ELR (cell line): ENCODE measurements around the gene HMGXB3.
A peak's percentile ranks its signal among the peaks of the same experiment; 100 is the strongest.
"Not testable (repeated sequence)": the region's sequence is repeated elsewhere in the genome, so short reads cannot be mapped to it uniquely, and the experiment has no call there.

Source experiments
- DNase-seq: peaks from one replicate; pipeline ENCODE4 v3.0.0-alpha.2; 2015; ENCODE audit warnings: low read depth

HMGXB3 gene

DNA sequence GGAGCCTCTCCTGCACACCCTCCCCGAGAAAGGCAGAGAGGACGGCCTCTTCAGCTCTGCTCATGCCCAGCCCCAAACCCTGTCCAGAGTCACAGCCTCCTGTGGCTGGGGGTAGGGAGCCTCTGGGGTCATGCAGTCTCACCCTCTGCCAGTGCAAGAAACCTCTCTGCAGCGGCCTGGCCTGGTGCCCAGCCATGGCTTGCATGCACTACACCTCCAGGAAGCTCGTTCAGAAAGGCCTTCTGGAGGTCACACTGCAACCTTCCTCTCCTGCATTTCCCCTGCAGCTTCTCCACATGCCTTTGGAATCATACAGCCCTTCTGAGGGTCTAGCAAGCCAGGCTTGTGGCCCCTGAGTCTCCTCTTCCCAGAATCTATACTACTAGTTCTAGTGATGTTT is 67.9 kb downstream of the HMGXB3 start:
- peak; percentile 36 for DNase-seq

DNA sequence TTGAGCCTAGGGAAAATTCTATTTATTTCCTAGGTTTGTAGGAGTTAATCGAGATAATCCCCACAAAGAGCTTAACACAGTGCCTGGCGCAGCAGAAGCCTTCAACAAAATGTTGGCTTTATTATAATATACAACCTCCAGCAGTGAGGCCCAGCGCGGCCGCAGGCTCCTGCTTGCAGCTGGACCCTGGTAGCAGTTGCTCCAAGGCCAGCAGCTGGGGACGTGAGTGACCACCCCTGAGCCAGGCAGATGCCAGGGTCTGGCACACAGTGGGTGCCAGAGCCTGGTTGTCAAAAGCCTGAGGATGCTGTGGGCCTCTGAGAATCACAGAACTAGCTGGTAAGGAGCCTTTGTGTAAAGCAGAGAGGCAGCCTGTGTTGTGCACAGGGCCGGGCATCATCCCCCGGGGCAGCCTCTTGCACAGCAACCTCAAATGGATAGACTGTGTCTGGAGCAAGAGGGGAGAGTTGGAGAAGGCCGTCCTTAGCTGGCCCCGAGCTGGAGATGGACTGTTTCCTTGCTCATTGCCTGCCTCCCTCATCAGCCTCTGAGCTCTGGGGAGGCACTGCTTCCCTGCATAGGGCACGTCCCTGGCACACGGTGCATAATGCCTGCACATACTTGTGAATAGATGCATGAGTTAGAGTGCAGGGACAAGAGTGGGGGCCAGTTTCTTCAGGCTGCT is 68.6 kb downstream of the HMGXB3 start:
- no peak for DNase-seq

DNA sequence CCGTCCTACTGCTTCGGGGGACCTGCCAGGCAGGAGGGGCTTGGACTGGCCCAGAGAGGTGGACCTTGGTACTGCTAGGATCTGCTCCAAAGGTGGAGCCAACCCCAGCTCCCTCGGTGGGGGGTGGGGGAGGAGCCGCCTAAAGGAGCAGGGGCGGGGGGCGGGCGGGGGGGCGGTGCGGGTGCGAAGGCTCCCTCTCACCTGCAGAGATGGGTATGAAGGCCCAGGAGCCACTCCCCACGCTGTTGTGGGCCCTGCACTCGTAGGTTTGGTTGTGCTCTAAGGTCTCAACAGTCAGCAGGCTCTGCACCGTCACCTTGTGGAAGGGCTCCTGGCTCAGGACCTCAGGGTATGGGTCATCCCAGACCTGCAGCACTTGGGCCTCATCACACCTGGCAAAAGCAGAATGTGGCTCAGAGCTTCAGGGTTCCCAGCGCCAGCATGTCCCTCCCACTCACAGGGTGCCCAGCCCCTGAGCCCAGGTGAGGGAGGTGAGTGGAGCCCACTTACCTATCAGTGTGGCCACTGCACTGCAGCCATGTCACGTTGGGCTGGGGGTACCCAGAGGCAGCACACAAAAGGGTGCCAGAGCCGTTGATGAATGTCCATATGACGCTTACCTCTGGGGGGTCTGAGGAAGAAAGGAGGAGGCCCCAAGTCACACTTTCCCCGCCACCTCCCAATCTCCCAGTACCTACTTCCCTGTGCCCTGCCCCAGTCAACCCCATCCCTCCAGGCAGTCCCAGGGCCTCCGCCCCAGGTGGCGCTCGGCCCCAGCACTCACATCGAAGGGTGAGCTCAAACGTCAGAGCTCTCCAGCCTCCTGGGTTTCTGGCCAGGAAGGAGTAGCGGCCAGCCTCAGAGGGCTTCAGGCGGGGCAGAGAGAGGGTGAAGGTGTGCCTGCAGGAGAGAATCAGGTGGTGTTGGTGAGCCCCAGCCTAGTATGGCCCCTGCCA is 69.4 kb downstream of the HMGXB3 start:
- no peak for DNase-seq

DNA sequence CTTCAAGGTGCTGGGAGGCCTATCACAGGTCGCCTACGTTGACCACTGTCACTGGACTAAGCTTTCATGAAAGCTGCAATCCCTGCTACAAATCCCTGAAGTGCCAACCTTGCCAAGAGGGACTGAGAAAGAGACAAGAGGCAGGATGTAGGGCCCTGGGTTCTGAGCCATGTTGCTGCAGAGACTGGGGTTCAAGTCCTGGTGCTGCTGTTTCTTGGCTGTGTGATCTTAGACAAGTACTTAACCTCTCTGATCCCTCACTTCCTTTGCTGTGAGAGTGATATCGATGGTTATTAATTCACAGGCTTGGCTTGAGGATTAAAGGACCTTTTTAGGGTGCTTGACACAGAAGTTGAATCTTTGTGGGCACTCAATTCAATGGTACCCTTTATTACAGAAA is 70.3 kb downstream of the HMGXB3 start:
- no peak for DNase-seq

DNA sequence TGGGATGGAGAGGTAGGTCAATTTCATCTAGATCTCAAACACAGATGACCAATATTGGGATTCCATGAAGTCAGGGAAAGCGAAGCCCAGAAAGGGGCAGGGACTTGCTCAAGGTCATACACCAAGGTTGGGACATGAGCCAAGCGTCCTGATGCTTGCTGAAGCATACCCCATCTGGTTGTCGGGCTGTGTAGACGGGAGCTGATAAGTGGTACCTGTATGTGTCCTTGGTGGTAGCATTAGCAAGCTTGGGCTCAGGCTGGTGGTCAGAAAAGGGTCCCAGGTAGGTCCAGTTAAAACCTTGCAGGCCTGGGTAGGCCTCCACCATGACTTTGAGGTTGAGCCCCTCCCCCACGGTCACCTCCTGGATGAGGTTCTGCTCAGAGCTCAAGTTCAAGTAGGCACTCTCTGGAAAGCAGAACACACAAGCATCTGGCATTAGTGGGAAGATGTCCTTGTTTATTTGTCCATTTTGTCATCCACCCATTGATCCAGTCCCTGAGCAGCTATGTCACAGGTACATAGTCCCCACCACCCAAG is 72.6 kb downstream of the HMGXB3 start:
- DNase-seq: no peak

DNA sequence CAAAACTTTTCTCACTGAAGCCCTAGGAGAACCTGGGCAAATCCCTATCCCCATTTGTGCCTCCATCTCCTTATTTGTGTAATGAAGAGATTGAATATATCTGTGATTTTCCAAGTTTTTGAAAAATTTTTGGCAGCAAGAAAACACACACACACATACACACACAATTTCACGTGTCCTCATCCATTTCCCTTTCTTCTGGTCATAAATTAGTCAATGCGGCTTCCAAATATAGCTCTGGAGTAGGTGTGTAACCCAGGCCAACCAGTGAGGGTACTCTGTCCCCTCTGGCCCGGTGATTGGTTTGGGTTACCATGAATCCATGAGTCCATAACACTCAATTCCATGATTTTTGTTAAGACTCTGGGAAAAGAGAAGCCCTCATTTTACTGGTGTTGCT is 73.1 kb downstream of the HMGXB3 start:
- DNase-seq: no peak

DNA sequence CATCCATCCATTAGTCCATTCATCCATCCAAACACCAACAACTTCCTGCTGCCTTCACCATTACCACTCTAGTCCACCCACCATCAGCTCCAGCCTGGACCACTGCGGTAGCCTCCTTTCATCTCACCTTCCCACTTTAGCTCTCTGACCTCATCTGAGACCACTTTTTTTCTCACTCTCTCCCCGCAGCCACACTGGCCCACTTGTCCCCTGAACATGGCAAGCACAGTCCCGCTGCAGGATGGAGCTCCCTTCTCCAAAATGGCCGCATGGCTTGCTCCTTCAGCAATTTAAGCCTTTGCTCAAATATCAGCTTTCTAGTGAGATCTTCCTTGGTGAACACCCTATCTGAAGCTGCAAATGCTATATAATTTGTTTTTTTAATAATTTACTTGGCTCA is 74.7 kb downstream of the HMGXB3 start:
- DNase-seq: no peak

DNA sequence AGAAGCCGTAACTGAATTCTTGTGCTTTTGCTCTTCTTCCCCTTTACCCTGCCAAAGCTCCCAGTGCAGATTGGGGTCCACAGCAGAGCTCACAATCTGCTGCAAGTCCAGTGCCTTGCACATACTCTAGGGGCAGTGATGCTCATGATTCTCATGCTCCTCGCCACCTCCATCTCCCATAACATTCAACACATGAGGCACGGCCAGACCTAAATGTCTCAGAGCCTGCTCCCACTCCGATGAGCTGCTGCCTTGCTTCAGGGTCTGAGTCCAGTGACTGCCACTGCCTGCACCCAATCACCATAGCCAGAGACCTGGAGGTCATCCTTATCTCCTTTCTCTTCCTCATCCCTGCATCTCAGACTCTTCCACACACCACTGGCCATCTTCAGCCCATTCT is 75.3 kb downstream of the HMGXB3 start:
- no peak for DNase-seq

DNA sequence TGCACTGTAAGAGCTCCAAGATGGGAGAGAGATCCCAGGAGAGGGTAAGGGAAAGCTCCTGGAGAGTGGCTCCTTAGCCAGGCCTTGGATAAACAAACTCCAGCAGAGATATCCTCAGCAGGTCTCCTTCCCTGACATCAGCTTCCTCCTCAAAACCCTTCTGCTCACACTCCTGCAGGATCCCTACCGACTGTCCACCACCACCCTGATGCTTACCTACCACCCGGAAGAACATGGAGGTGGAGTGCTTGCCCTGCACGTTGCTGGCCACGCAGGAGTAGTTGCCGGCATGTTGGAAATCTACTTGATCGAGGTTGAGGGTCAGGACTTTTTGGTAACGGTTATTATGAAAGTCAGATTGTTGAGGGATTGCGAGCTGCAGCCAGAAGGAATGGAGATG is 76.5 kb downstream of the HMGXB3 start:
- DNase-seq: no peak

DNA sequence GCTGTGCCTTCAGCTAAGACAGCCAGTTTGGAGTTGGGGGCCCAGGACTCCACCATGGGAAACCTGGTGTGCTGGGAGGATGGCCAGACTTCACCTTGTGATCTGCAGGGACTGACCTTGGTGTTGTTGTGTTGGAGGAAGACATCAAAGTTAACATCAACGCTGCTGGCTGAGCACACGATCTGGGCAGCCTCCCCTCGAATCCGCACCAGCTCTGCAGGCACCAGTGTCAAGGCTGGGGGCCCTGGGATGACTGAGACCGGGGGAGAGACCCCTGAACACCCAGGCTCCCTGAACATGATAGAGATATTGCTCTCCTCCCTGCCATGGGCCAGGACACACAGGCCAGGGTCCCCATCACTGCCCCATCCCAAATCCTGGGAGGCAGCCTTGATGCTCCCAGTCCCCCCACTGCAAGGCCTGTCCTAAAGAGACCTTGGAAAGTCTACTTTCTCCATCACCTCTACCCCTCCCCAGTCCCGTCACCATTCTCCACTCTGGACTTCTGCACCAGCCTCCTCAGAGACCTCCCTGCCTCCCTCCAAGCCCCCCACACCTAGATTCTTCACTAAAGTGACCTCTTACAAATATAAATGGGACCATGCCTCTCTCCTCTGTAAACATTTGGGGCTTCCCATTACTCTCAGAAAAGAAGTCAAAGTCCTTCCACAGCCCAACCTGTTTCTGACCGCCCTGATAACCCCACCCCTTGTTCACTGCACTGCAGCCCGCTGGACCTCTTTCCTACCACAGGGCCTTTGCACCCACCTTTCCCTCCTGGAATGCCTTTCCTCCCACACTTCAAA is 77.7 kb downstream of the HMGXB3 start:
- no peak for DNase-seq

DNA sequence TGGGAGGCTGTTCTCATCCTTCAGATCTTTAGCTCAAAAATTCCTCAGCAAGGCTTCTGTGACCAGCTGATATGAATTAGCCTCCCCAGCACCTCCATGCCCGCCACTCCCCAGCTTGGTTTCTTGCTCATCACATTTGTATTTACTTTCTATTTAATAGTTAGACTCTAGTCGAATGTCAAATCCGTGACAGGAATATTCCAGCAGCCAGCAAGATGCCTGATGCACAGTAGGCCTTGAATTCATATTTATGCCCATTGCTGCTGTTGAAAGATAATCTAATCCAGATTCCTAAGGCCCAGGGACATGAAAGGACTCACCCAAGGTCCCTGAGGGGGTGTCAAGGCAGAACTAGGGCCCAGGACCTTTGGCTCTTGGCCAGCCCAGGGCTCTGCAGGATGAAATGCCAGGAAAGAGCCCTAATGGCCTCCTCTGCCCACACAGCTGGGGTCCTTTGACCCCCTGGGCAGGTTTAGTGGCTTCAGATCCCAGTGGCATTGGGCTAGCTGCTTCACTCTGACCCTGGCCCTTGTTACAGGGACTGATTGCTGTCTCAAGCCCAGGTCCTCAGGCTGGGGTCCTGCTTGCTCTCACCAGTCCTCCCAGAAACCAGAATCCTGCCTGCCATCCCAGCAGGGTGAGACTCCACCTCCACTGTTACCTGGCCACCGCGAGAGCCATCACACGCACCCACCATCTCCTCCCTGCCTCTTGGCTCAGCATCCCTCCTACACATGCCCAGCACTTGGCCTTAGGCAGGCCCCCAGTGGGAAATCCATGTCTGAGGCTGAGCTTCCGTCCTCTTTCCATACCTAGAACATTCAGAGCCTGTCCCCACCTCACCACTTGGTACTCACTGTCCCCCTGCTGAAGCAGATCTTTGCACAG is 78.5 kb downstream of the HMGXB3 start:
- DNase-seq: no peak

DNA sequence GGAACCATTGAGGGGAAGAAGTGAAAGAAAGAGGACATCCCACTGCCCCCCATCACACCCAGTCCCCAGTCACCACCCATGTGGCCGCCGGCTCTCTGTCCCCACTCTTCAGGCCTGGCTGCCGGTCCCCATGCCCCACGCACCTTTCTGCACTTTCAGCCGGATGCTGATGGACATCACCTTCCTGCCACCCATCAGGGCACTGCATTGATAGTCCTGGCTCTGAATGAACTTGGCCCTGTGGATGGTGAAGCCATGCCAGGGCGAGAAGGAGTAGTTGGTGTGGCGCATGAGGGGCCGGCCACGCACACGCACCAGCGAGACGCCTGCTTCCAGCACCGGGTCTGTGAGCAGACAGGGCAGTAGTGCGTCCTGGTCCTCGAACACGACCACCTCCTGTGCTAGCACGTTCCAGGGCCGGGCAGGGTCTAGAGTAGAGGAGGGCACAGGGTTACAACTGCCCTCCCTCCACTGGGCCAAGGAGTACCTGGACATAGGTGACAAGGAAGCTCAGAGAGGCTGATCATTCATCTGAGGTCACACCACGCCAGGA is 79.4 kb downstream of the HMGXB3 start:
- no peak for DNase-seq

DNA sequence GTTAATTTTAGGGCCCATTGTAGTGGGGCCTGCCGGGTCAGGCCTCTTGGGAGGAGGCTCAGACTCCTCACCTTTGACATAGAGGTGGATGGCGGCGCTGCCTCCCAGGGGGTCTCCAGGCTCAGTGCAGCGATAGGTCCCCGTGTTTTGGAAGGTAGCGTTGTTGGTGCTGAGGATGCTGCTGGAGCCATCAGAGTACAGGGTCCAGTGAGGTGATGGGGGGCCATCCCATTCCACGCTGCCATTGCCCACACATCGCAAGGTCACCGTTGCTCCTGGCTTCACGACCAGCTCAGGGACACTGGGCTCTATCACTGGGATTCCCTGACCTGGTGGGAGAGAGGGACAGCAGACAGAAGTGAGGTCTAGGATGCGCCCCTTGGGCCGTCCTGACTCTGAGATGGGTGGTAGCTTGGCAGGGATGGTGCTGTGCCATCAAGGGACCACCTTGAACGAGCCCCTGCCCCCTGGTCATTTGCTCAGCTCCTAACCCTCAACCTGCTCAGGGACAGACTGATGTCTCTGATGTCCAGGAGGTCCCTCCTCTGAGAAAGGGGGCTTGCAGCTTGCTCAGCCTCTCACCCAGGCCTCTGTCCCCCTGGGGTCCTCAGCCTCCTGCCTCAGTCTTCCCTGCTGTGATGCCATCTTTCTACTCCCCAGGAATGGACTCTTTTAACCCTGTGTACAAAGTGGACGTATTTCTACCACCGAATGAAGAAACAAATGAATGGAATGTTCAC is 80.3 kb downstream of the HMGXB3 start:
- no peak for DNase-seq

DNA sequence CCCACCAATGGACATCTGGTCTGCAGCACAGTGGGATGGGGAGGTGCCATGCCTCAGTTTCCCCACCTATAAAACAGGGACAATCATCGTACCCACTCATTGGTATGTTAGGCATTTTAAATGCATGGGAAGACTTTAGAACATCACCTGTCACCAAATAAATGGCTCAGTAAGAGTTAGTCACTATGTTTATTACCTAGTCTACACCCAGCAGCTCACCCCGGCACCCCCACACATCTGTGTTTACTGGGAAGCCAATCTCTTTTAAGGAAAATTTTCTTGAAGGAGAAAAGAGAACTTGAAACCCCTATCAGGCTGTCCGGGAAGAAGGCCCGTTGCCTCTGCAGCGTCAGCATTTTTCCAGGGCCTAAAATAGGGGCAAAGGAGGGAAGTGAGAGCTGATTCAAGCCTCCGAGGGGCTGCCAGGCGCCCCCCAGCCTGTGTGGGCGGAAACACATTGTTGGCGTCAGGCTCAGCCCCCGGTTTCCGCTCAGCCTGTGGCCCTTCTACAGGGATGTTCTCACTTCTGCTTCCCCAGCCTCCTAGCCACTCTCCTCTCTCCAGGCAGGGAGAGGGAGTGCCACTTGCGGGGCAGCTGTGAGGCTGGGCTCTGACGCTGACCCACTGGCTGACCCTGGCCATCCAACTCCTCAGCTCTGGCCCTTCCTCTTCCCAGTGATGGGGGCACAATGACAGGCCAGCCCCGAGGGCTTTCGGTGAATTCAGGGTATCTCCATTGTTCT is 81.2 kb downstream of the HMGXB3 start:
- no peak for DNase-seq

DNA sequence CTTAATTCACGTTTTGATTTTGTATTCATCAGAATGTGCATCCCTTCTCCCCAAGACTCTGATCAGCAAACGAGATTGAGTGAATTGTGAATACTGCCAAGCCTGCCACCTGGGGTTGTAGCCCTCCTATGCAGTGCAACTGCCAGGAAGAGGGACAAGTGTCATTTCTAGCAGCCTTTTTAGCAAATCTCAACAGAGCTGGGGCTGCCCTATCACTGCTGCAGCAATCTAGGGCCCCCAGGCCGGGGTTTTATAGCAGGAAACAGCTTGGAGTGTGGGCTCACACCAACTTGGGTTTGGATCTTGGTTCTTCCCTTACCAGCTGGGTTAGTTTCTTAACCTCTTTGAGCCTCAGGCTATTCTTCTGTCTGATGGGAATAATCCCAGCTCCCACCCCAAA is 81.8 kb downstream of the HMGXB3 start:
- no peak for DNase-seq

DNA sequence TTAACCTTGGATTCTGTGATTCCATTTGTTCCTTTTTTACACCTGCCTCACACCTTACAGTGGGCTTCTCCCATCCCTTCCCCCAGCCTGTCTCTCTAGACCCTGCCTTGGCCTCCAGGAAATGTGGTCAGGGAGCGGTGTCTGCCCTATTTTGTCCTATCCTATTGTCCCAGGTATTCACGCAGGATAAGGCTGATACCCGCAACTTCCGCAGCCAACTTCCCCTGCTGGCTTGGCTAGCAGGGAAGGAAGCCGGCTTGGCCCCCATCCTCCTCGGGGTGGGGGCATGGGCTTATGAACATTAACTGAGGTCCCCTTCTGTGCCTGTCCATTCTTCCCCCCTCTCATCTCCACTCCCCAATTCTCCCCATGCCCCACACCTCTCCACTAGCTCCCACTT is 82.3 kb downstream of the HMGXB3 start:
- DNase-seq: no peak

DNA sequence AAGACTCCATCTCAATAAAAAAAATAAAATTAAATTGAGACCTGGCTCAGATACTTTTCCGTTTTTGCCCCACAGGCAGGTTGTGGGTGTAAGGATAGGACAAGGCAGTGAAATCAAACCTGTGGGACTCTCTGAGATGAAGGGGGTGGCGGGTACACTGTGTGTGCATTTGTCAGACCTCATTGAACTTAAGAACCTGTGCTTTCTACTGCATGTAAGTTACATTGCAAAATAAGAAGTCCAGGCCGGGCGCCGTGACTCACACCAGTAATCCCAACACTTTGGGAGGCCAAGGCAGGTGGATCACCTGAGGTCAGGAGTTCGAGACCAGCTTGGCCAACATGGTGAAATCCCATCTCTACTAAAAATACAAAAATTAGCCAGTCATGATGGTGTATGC is 84.2 kb downstream of the HMGXB3 start:
- not testable (repeated sequence) for DNase-seq

DNA sequence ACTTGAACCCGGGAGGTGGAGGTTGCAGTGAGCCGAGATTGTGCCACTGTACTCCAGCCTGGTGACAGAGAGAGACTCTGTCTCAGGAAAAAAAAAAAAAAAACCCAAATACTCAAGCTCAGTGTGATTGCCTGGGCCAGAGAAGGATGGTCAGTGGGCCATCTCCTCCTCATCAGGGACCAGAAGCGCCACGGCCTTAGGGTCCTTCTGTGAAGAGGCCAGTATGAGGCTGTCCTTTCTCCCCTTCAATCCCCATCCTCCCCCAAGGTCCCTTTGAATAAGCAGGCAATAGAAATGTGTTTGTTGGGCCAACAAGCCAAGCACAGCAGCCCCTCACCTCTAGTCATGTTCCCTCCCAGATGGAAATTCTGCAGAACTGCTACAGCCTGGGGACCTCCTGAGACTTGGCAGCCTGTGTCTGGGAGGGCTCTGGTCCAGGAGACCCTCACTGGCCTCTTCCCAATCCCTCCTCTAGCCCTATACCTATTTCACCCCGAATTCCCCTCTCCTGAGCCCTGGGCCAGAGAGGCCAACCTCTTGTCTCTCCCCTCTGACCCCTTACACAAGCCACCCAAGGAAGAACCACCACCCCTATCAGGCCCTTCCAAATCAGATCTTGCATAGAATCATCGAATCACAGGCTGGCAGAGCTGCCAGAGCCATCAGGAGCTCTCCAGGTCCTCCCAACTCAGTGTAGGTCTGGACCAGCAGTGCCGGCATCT is 84.8 kb downstream of the HMGXB3 start:
- DNase-seq: no peak
